Skeletal muscle tissue (tissue), 4 donors: Measurements from ENCODE around the gene ZNF516. TPM values are rescaled to one million over a fixed set of nuclear protein-coding genes. Genes with fewer than 3 reads are reported as not detected.

Experiments
- H3K27ac ChIP-seq: one replicate; pipeline ENCODE4 v1.7.0; 2013; ENCODE audit warnings: mild to moderate bottlenecking, low read depth, low read length, inconsistent platforms
- H3K27me3 ChIP-seq, 3 donors: one replicate each; pipeline ENCODE4 v1.7.0; 2013; ENCODE audit warnings: low read length in 3 of 3; ENCODE audit not compliant: control insufficient read depth in 3 of 3, insufficient read depth in 3 of 3
- H3K36me3 ChIP-seq, 3 donors: one replicate each; pipeline ENCODE4 v1.7.0; 2013; ENCODE audit warnings: low read length in 3 of 3; ENCODE audit not compliant: control insufficient read depth in 3 of 3, insufficient read depth in 3 of 3
- H3K4me1 ChIP-seq, 3 donors: one replicate each; pipeline ENCODE4 v1.7.0; 2013; ENCODE audit warnings: low read length in 3 of 3, mild to moderate bottlenecking in 3 of 3; ENCODE audit not compliant: control insufficient read depth in 3 of 3, insufficient read depth in 3 of 3
- H3K4me3 ChIP-seq, 3 donors: one replicate each; pipeline ENCODE4 v1.7.0; 2013; ENCODE audit warnings: low read length in 3 of 3
- H3K9ac ChIP-seq, 3 donors: one replicate each; pipeline ENCODE4 v1.7.0; 2013; ENCODE audit warnings: low read length in 3 of 3, mild to moderate bottlenecking in 3 of 3, moderate library complexity in 2 of 3, low read depth in 1 of 3
- H3K9me3 ChIP-seq, 3 donors: one replicate each; pipeline ENCODE4 v1.7.0; 2013; ENCODE audit warnings: low read length in 3 of 3; ENCODE audit not compliant: control insufficient read depth in 3 of 3
- total RNA-seq: library from RNA; depleted of rRNA; stranded (reverse); fragments of >200 nt; gene quantifications from one replicate; pipeline ENCODE4 v1.2.3, GENCODE V29; 2014
- donor health status: Osteomylitis.

The ZNF516 gene
- total RNA-seq, 1 donor from 2014 or later: 33.9 TPM

DNA sequence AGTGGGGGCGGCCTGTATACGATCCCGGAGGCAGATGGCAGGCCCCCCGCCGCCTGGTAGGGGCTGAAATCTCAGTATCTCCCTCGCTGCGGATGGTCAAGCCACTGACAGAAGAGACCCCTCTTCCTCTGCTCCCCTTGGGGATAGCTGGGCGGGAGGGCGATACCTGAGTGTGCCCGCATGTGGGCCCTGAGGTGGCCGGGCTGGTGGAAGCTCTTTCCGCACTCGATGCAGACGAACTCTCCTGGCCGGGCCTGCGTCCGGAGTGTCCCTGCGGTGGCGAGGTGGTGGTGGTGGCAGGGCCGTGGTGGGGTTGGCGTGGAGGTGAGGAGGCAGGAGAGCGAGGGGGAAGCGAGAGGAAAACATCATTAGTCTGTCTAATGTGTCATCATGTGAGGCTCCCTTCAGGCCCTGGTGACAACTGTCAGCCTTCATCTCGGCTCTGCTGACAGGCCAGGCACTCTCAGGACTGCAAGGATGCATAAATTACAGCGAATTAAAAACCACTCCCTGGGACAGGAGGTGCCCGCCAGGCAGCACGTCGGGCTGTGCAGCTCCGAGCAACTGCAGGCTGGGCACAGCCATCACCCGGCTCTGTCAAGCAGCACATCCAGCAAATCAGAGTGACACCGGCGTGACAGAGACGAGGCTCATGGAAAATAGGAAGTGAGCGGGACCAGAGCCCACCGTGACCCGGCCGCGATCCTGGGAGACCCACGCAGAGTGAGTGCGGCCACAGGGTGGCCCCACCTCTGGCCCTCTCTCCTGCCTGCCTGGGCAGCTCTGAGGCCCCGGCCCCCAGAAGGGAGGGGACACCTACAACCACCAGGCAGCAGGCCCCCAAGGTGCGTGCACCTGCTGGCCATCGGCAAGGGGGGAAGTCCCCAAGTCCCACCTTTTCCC lies 123.5 kb downstream of the ZNF516 start:
- Histone ChIP-seq H3K27ac (no peak overlapping the region), H3K9me3 (no peaks in the 10 kb centered on the region), H3K36me3 (peaks cover 20 to 24% (median 20%) of the 10 kb centered on the region in 3 donors), H3K4me1 (no peaks in the 10 kb centered on the region), H3K27me3 (no peaks in the 10 kb centered on the region), H3K4me3 (no peak overlapping the region), H3K9ac (no peak overlapping the region)

DNA sequence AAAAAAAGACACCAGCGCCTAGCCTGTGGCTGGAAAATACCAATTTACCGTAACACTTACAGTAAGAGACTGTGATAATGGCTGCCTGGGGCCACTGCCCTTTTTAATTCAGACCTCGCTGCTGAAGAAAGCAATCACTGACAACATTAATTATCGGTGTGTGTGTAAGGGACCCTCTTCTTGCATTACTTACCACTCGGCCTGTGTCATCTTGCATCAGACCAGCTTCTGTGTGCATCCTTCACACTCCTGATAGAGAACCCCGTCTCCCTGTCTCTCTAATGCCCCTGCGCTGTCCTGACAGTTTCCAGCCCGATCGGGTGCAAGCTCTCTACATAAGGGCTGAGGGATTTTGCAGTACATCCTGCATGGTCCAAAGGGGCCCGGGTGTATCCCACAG lies 124.4 kb downstream of the ZNF516 start:
- H3K4me1 ChIP-seq: no peaks in the 10 kb centered on the region
- H3K9ac ChIP-seq: no peak overlapping the region
- H3K27me3 ChIP-seq: no peaks in the 10 kb centered on the region

GRCh38 chr18:76370201-76370600 lies 124.8 kb downstream of the ZNF516 start:
- no peaks in the 10 kb centered on the region for H3K4me1 ChIP-seq
- peaks cover 18 to 24% (median 20%) of the 10 kb centered on the region in 3 donors for H3K36me3 ChIP-seq
- H3K27ac ChIP-seq: no peak overlapping the region
- no peak overlapping the region for H3K9ac ChIP-seq
- no peaks in the 10 kb centered on the region for H3K9me3 ChIP-seq
- no peak overlapping the region for H3K4me3 ChIP-seq
- H3K27me3 ChIP-seq: no peaks in the 10 kb centered on the region

More for the DNA sequence above, 124.4 kb downstream of the ZNF516 start:
- Histone ChIP-seq H3K9me3 (no peaks in the 10 kb centered on the region), H3K36me3 (peaks cover 18 to 24% (median 20%) of the 10 kb centered on the region in 3 donors), H3K27ac (no peak overlapping the region), H3K4me3 (no peak overlapping the region)

DNA sequence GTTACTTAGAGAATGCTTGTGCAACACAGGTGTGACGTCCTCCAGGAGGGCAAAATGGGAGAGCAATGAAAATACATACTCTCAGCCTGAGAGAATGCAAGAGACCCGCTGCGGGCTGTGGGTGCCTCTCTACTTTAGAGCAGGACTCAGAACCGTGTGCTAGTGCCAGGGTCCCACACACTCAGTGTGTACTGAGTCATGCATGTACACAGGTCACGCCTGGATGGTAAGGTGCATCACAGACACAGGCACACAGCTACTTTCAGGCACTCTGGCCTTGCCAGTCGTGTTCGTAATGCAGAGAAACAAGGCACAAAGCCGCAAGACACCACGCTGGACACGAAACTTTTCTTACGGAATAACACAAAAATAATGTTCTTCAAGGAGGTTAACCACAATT lies 125.3 kb downstream of the ZNF516 start:
- no peaks in the 10 kb centered on the region for H3K27me3 ChIP-seq
- no peak overlapping the region for H3K9ac ChIP-seq
- no peak overlapping the region for H3K27ac ChIP-seq
- peaks cover 18 to 24% (median 20%) of the 10 kb centered on the region in 3 donors for H3K36me3 ChIP-seq
- H3K4me3 ChIP-seq: no peak overlapping the region
- no peaks in the 10 kb centered on the region for H3K4me1 ChIP-seq
- no peaks in the 10 kb centered on the region for H3K9me3 ChIP-seq

DNA sequence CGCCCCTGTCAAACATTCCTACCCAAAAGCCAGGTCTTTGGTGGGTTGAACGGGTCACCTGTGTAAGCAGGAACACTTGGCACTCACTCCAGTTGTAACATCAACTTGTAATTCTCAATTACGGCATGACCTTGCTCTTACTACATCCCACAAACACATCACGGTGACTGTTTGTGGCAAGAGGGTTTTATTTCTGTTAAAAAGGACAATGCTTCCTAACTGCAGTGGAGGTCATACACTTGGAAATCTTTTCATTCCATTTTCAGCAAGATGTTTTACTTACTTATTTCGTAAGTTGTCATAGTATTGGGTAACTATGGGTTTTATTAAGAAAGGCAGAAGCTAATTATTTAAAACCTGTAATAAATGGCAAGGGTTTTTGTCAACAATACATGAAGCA lies 126.1 kb downstream of the ZNF516 start:
- Histone ChIP-seq H3K27ac (no peak overlapping the region), H3K4me1 (no peaks in the 10 kb centered on the region), H3K27me3 (no peaks in the 10 kb centered on the region), H3K4me3 (no peak overlapping the region), H3K36me3 (peaks cover 18 to 24% (median 20%) of the 10 kb centered on the region in 3 donors), H3K9ac (no peak overlapping the region), H3K9me3 (no peaks in the 10 kb centered on the region)

DNA sequence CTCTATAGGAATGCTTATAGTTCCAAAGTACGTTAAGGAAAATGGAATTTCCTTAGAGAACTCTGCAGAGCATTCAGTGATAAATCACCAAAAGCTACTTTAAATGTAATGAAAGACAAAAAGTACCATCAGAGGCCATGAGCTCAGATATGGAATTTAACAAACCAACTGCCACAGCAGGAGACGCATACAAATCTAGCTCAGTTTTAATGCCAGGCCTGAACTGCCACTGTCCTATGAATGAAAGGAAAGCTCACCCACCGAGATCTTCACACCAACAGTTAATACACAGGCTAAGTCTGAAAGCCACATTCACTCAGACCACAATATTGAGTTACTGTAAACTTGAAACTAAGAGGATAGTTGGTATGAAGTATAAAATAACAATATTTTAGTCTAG lies 126.8 kb downstream of the ZNF516 start:
- H3K27me3 ChIP-seq: no peaks in the 10 kb centered on the region
- no peak overlapping the region for H3K4me3 ChIP-seq
- H3K9ac ChIP-seq: no peak overlapping the region
- peaks cover 18 to 24% (median 20%) of the 10 kb centered on the region in 3 donors for H3K36me3 ChIP-seq
- H3K4me1 ChIP-seq: no peaks in the 10 kb centered on the region
- H3K27ac ChIP-seq: no peak overlapping the region
- H3K9me3 ChIP-seq: no peaks in the 10 kb centered on the region

- H3K9ac ChIP-seq: no peak overlapping the region
- H3K36me3 ChIP-seq: peaks cover 20 to 27% (median 20%) of the 10 kb centered on the region in 3 donors
- H3K4me1 ChIP-seq: no peaks in the 10 kb centered on the region
These were observed 127.6 kb downstream of the ZNF516 start for GRCh38 chr18:76367168-76368125.

GRCh38 chr18:76365561-76365960 lies 129.5 kb downstream of the ZNF516 start:
- Histone ChIP-seq H3K27me3 (no peaks in the 10 kb centered on the region), H3K27ac (no peak overlapping the region), H3K9me3 (no peaks in the 10 kb centered on the region), H3K36me3 (peaks cover 23 to 29% (median 27%) of the 10 kb centered on the region in 3 donors), H3K4me1 (no peaks in the 10 kb centered on the region), H3K9ac (no peak overlapping the region), H3K4me3 (no peak overlapping the region)

More at GRCh38 chr18:76367168-76368125, 127.6 kb downstream of the ZNF516 start:
- no peak overlapping the region for H3K4me3 ChIP-seq
- no peak overlapping the region for H3K27ac ChIP-seq
- no peaks in the 10 kb centered on the region for H3K9me3 ChIP-seq
- H3K27me3 ChIP-seq: no peaks in the 10 kb centered on the region

DNA sequence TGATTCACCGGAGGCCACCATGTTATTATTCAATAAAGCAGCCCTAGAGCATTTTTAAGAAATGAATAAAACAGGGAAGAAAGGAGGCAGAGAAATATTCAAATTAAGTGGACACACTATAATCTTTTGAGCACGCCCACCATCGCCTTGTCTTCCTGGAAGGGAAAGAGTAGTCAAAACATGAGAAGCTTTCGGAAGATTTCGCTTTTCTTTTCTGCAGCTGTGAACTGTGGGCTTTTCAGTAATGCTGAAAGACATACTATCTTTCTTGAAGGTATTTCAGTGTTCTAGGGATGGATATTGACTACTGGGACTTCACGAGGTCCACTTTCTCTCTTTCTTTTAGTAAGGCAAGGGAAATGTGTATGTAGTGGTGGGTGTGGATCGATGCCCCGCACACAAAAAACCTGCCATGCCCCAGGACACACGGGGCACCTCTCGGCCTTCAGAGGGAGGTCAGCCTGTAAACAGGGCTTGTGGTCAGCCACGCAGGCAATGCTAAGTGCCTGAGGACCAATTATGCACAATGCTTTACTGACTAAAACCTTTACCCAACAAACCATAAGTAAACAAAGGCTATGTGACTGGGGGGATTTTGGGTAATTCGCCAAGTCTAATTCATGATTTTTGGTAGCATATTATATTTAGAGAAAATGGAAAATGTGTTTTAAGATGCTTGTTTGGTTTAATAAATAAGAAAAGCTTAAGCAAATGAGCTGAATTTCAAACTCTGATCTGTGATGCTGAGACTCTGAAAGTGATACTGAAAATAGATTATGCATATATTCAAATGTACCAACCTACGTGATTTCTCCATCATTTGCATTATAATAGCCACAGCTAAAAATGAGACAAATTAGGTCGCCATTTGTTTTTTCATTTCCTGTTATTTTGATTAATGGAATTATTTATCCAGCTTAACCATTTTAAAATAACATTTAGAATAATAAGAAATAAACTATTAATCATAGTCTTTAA lies 130.5 kb downstream of the ZNF516 start:
- H3K4me3 ChIP-seq: no peak overlapping the region
- H3K36me3 ChIP-seq: peaks cover 14 to 27% (median 20%) of the 10 kb centered on the region in 3 donors
- H3K27ac ChIP-seq: no peak overlapping the region
- no peaks in the 10 kb centered on the region for H3K27me3 ChIP-seq
- no peak overlapping the region for H3K9ac ChIP-seq
- H3K9me3 ChIP-seq: no peaks in the 10 kb centered on the region
- H3K4me1 ChIP-seq: no peaks in the 10 kb centered on the region
